ENCODE results near the gene ENO3. TPM values are rescaled to one million over a fixed set of nuclear protein-coding genes. Genes with fewer than 3 reads are reported as not detected.
"Not testable (repeated sequence)": the region's sequence is repeated elsewhere in the genome, so short reads cannot be mapped to it uniquely, and the experiment has no call there.

ENO3 gene
- polyA plus RNA-seq, 3 donors: 0.36 to 14.2 (median 0.60) TPM

GRCh38 chr17:4902540-4902939 lies 48.4 kb upstream of the ENO3 start:
- H3K79me2 ChIP-seq (ENCODE audit: insufficient read depth, low read length): no peaks in the 10 kb centered on the region
- H3K9me3 ChIP-seq (replicated peaks in 1 of 2; ENCODE audit: control insufficient read depth in 1 of 2, insufficient read depth in 1 of 2, low read length in 2 of 2): no peaks in the 10 kb centered on the region
- H2AFZ ChIP-seq (ENCODE audit: insufficient read depth, low read depth, low read length, poor library complexity, severe bottlenecking): no peak overlapping the region
- H3K27me3 Mint-ChIP-seq (ENCODE audit: low read depth in 3 of 3): peaks cover 41 to 63% (median 59%) of the 10 kb centered on the region in 3 donors
- peaks cover 7 to 12% of the 10 kb centered on the region in 2 donors for H3K36me3 Mint-ChIP-seq
- DNase-seq: peak in 1 of 3 donors; percentile 20
- TF ChIP-seq CTCF (IDR thresholded peaks at IDR 0.05): no peak
- H3K27me3 ChIP-seq (ENCODE audit: control insufficient read depth in 2 of 2, insufficient read depth in 2 of 2, low read length in 2 of 2): peaks cover 0 to 26% of the 10 kb centered on the region in 2 donors
- peak overlapping the region; percentile 49 for H3K9ac ChIP-seq (ENCODE audit: insufficient read depth, low read length, poor library complexity, severe bottlenecking)
- peak overlapping the region; percentile 58 to 68 for H3K4me3 Mint-ChIP-seq
- peaks cover 0 to 10% (median 3%) of the 10 kb centered on the region in 7 donors for H3K9me3 Mint-ChIP-seq
- H3K4me3 ChIP-seq (replicated peaks in 1 of 3; ENCODE audit: low read depth in 2 of 3, low read length in 3 of 3): peak overlapping the region in 1 of 3 experiments; percentile 83
- H4K20me1 ChIP-seq (ENCODE audit: insufficient read depth, low read length): no peaks in the 10 kb centered on the region
- peaks cover 47 to 52% of the 10 kb centered on the region in 2 donors for H3K4me1 ChIP-seq (ENCODE audit: control insufficient read depth in 1 of 2, insufficient read depth in 2 of 2, low read length in 2 of 2)
- H3K4me2 ChIP-seq (replicated peaks; ENCODE audit: extremely low read depth, low read length, poor library complexity, severe bottlenecking): peak overlapping the region; percentile 89
- 54% methylated on average over 3 of the region's 8 CpGs for WGBS (ENCODE audit: insufficient coverage)
- H3K36me3 ChIP-seq (replicated peaks in 1 of 2; ENCODE audit: control insufficient read depth in 1 of 2, insufficient read depth in 2 of 2, low read length in 2 of 2): peaks cover under 1 to 2% of the 10 kb centered on the region in 2 donors
- intact Hi-C loops (cut with micrococcal nuclease): loop anchor here (5.0 to 10.0 kb wide), 2 partner anchors 45 to 162 kb away; partner anchors contain the start of gene PFN1 (in 1 of the 2)
- peak overlapping the region in 1 of 2 donors; percentile 80 for H3K27ac ChIP-seq (ENCODE audit: low read depth in 1 of 2, low read length in 2 of 2)
- H3K4me1 Mint-ChIP-seq: peaks cover 43% of the 10 kb centered on the region
- H3K27ac Mint-ChIP-seq: peak overlapping the region; percentile 71 to 96 (median 85)

GRCh38 chr17:4903051-4903818 lies 47.7 kb upstream of the ENO3 start, which contains the start of gene CHRNE:
Gene CHRNE (minus strand): TSS chr17:4903098. CDS start chr17:4903063, 35 bp downstream.
- peaks cover 0 to 10% (median 3%) of the 10 kb centered on the region in 7 donors for H3K9me3 Mint-ChIP-seq
- peak within 1 kb of the TSS; percentile 79 to 96 (median 85) for H3K27ac Mint-ChIP-seq
- no peaks in the 10 kb centered on the region for H3K79me2 ChIP-seq (ENCODE audit: insufficient read depth, low read length)
- intact Hi-C loops (cut with micrococcal nuclease): loop anchor here (5.0 to 10.0 kb wide), 2 partner anchors 44 to 162 kb away; partner anchors contain the start of gene PFN1 (in 1 of the 2)
- H3K4me3 ChIP-seq (replicated peaks in 1 of 3; ENCODE audit: low read depth in 2 of 3, low read length in 3 of 3): peak within 1 kb of the TSS in 1 of 3 experiments; percentile 83
- H3K9ac ChIP-seq (ENCODE audit: insufficient read depth, low read length, poor library complexity, severe bottlenecking): peak within 1 kb of the TSS; percentile 49
- peak; percentile 91 for TF ChIP-seq CTCF (IDR thresholded peaks at IDR 0.05)
- H3K9me3 ChIP-seq (replicated peaks in 1 of 2; ENCODE audit: control insufficient read depth in 1 of 2, insufficient read depth in 1 of 2, low read length in 2 of 2): no peaks in the 10 kb centered on the region
- no peak within 1 kb of the TSS for H2AFZ ChIP-seq (ENCODE audit: insufficient read depth, low read depth, low read length, poor library complexity, severe bottlenecking)
- peaks cover 0 to 26% of the 10 kb centered on the region in 2 donors for H3K27me3 ChIP-seq (ENCODE audit: control insufficient read depth in 2 of 2, insufficient read depth in 2 of 2, low read length in 2 of 2)
- DNase-seq: peak; percentile 62 to 78 (median 64)
- H3K4me1 Mint-ChIP-seq: peaks cover 43% of the 10 kb centered on the region
- H3K36me3 Mint-ChIP-seq: peaks cover 5 to 12% of the 10 kb centered on the region in 2 donors
- H3K27me3 Mint-ChIP-seq (ENCODE audit: low read depth in 3 of 3): peaks cover 38 to 61% (median 60%) of the 10 kb centered on the region in 3 donors
- H3K27ac ChIP-seq (ENCODE audit: low read depth in 1 of 2, low read length in 2 of 2): peak within 1 kb of the TSS; percentile 33 to 80
- H3K4me2 ChIP-seq (replicated peaks; ENCODE audit: extremely low read depth, low read length, poor library complexity, severe bottlenecking): peak within 1 kb of the TSS; percentile 89
- H3K36me3 ChIP-seq (replicated peaks in 1 of 2; ENCODE audit: control insufficient read depth in 1 of 2, insufficient read depth in 2 of 2, low read length in 2 of 2): no peaks in the 10 kb centered on the region
- H3K4me3 Mint-ChIP-seq: peak within 1 kb of the TSS; percentile 62 to 68
- 0% methylated on average over 8 of the region's 10 CpGs for WGBS (ENCODE audit: insufficient coverage)
- H3K4me1 ChIP-seq (ENCODE audit: control insufficient read depth in 1 of 2, insufficient read depth in 2 of 2, low read length in 2 of 2): peaks cover 47 to 53% of the 10 kb centered on the region in 2 donors
- no peaks in the 10 kb centered on the region for H4K20me1 ChIP-seq (ENCODE audit: insufficient read depth, low read length)

- not testable (repeated sequence) for H3K4me3 Mint-ChIP-seq; H3K9ac ChIP-seq (ENCODE audit: insufficient read depth, low read length, poor library complexity, severe bottlenecking); H3K36me3 Mint-ChIP-seq; H3K27ac Mint-ChIP-seq; H3K9me3 Mint-ChIP-seq; H3K4me3 ChIP-seq (replicated peaks in 1 of 3; ENCODE audit: low read depth in 2 of 3, low read length in 3 of 3); H3K36me3 ChIP-seq (replicated peaks in 1 of 2; ENCODE audit: control insufficient read depth in 1 of 2, insufficient read depth in 2 of 2, low read length in 2 of 2); H3K27me3 ChIP-seq (ENCODE audit: control insufficient read depth in 2 of 2, insufficient read depth in 2 of 2, low read length in 2 of 2); DNase-seq; H4K20me1 ChIP-seq (ENCODE audit: insufficient read depth, low read length); H2AFZ ChIP-seq (ENCODE audit: insufficient read depth, low read depth, low read length, poor library complexity, severe bottlenecking); H3K79me2 ChIP-seq (ENCODE audit: insufficient read depth, low read length); H3K4me2 ChIP-seq (replicated peaks; ENCODE audit: extremely low read depth, low read length, poor library complexity, severe bottlenecking); H3K9me3 ChIP-seq (replicated peaks in 1 of 2; ENCODE audit: control insufficient read depth in 1 of 2, insufficient read depth in 1 of 2, low read length in 2 of 2); H3K27ac ChIP-seq (ENCODE audit: low read depth in 1 of 2, low read length in 2 of 2)
- intact Hi-C loops (cut with micrococcal nuclease): loop anchor here (5.0 to 10.0 kb wide), 2 partner anchors 81 to 158 kb away; partner anchors contain the start of gene CAMTA2 (in 2 of the 2)
- peaks cover 22 to 35% (median 33%) of the 10 kb centered on the region in 3 donors for H3K27me3 Mint-ChIP-seq (ENCODE audit: low read depth in 3 of 3)
- H3K4me1 ChIP-seq (ENCODE audit: control insufficient read depth in 1 of 2, insufficient read depth in 2 of 2, low read length in 2 of 2): peaks cover 28 to 35% of the 10 kb centered on the region in 2 donors
- peaks cover 20% of the 10 kb centered on the region for H3K4me1 Mint-ChIP-seq
Observed at GRCh38 chr17:4906642-4907041, 44.3 kb upstream of the ENO3 start.

All from CD14-positive monocyte (primary cell).